ENCODE measurements around the gene THAP5. TPM values are rescaled to one million over a fixed set of nuclear protein-coding genes. Genes with fewer than 3 reads are reported as not detected.

THAP5 gene
- total RNA-seq, 1 donor from 2014 or later = 26.8 TPM

GRCh38 chr7:108576116-108576515 lies 6.6 kb upstream of the THAP5 start:
- peaks cover 35% of the 10 kb centered on the region for H3K36me3 Mint-ChIP-seq (ENCODE audit: unreplicated experiment)

DNA sequence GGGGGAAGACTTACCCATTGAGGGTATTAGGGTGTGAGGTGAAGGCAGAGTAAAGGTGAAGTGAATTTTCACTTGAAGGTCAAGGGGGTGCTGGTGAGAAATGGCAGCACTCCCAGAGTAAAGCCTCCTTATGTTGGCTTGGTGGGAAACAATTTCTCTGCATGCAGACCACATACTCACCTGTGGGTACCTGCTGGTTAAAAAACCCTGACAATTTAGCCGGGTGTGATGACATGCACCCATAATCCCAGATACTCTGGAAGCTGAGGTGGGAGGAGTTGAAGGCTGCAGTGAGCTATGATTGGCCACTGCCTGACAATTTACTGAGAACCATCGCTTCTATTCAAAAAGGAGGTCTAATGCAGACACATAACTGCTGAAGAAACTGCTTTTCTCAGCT lies 5.7 kb upstream of the THAP5 start:
- no peak overlapping the region for H3K4me3 Mint-ChIP-seq (ENCODE audit: unreplicated experiment)
- no peak for TF ChIP-seq CTCF (IDR thresholded peaks at IDR 0.05)
- peaks cover 35% of the 10 kb centered on the region for H3K36me3 Mint-ChIP-seq (ENCODE audit: unreplicated experiment)

More at GRCh38 chr7:108576116-108576515, 6.6 kb upstream of the THAP5 start:
- peaks cover 3% of the 10 kb centered on the region for H3K9me3 Mint-ChIP-seq (ENCODE audit: unreplicated experiment)
- H3K4me1 Mint-ChIP-seq (ENCODE audit: unreplicated experiment) = peaks cover 14% of the 10 kb centered on the region
- TF ChIP-seq CTCF (IDR thresholded peaks at IDR 0.05) = no peak
- H3K4me3 Mint-ChIP-seq (ENCODE audit: unreplicated experiment) = no peak overlapping the region
- no peak overlapping the region for H3K27ac Mint-ChIP-seq (ENCODE audit: unreplicated experiment)
- no peaks in the 10 kb centered on the region for H3K27me3 Mint-ChIP-seq (ENCODE audit: unreplicated experiment)
- no peak for DNase-seq (ENCODE audit: extremely low spot score, unreplicated experiment)

GRCh38 chr7:108572480-108572879 lies 3.0 kb upstream of the THAP5 start:
- peaks cover 27% of the 10 kb centered on the region for H3K36me3 Mint-ChIP-seq (ENCODE audit: unreplicated experiment)
- no peak for TF ChIP-seq CTCF (IDR thresholded peaks at IDR 0.05)
- no peaks in the 10 kb centered on the region for H3K9me3 Mint-ChIP-seq (ENCODE audit: unreplicated experiment)
- H3K27ac Mint-ChIP-seq (ENCODE audit: unreplicated experiment) = no peak overlapping the region
- H3K27me3 Mint-ChIP-seq (ENCODE audit: unreplicated experiment) = no peaks in the 10 kb centered on the region
- no peak for DNase-seq (ENCODE audit: extremely low spot score, unreplicated experiment)
- peaks cover 31% of the 10 kb centered on the region for H3K4me1 Mint-ChIP-seq (ENCODE audit: unreplicated experiment)
- H3K4me3 Mint-ChIP-seq (ENCODE audit: unreplicated experiment) = no peak overlapping the region

More for the DNA sequence above, 5.7 kb upstream of the THAP5 start:
- DNase-seq (ENCODE audit: extremely low spot score, unreplicated experiment) = no peak
- H3K9me3 Mint-ChIP-seq (ENCODE audit: unreplicated experiment) = peaks cover 3% of the 10 kb centered on the region
- H3K27ac Mint-ChIP-seq (ENCODE audit: unreplicated experiment) = no peak overlapping the region
- peaks cover 15% of the 10 kb centered on the region for H3K4me1 Mint-ChIP-seq (ENCODE audit: unreplicated experiment)
- no peaks in the 10 kb centered on the region for H3K27me3 Mint-ChIP-seq (ENCODE audit: unreplicated experiment)

GRCh38 chr7:108570146-108570755 lies 745 bp upstream of the THAP5 start:
- H3K36me3 Mint-ChIP-seq (ENCODE audit: unreplicated experiment) = peaks cover 26% of the 10 kb centered on the region
- TF ChIP-seq CTCF (IDR thresholded peaks at IDR 0.05) = no peak
- no peak for DNase-seq (ENCODE audit: extremely low spot score, unreplicated experiment)
- H3K4me3 Mint-ChIP-seq (ENCODE audit: unreplicated experiment) = peak overlapping the region; percentile 99
- no peaks in the 10 kb centered on the region for H3K9me3 Mint-ChIP-seq (ENCODE audit: unreplicated experiment)
- no peaks in the 10 kb centered on the region for H3K27me3 Mint-ChIP-seq (ENCODE audit: unreplicated experiment)
- peak overlapping the region; percentile 99 for H3K27ac Mint-ChIP-seq (ENCODE audit: unreplicated experiment)
- H3K4me1 Mint-ChIP-seq (ENCODE audit: unreplicated experiment) = peaks cover 39% of the 10 kb centered on the region

DNA sequence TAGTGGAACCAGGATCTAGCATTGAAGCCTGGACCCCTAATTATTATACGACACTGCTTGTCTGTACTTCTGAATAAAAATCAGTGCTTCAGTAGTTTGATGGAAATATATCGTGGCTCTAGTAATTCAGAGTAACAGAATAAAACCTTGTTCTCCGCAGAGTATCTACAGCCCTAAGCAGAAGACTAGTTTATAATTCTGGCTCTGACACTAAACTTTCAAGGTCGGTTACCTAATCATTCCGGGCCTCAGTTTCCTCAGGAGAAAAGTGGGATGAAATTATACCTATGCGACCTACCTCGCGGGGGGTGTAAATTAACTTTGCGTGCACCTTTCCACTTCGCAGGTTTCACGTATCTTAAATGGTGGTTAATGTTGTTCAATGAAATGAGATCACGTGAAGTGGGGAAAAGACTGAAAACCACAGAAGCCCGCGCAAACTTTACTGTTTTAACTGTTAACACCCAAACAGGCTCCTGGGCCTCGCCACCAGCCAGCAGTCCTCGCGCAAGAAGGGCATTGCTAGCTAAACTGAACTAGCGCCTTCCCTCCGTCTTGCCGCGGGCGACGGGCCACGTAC lies 615 bp downstream of the THAP5 start:
- no peaks in the 10 kb centered on the region for H3K9me3 Mint-ChIP-seq (ENCODE audit: unreplicated experiment)
- peak overlapping the region; percentile 99 for H3K4me3 Mint-ChIP-seq (ENCODE audit: unreplicated experiment)
- DNase-seq (ENCODE audit: extremely low spot score, unreplicated experiment) = no peak
- peaks cover 30% of the 10 kb centered on the region for H3K36me3 Mint-ChIP-seq (ENCODE audit: unreplicated experiment)
- peak overlapping the region; percentile 99 for H3K27ac Mint-ChIP-seq (ENCODE audit: unreplicated experiment)
- no peak for TF ChIP-seq CTCF (IDR thresholded peaks at IDR 0.05)
- no peaks in the 10 kb centered on the region for H3K27me3 Mint-ChIP-seq (ENCODE audit: unreplicated experiment)
- H3K4me1 Mint-ChIP-seq (ENCODE audit: unreplicated experiment) = peaks cover 39% of the 10 kb centered on the region

Measured in osteocyte (in vitro differentiated cells).